DMS 273 (cell line): ENCODE measurements around the gene UGT2B10.
"Not testable (repeated sequence)": the region's sequence is repeated elsewhere in the genome, so short reads cannot be mapped to it uniquely, and the experiment has no call there.

Experiments used
- DNase-seq: peaks from one replicate; lab custom pipeline; 2025; ENCODE audit not compliant: unreplicated experiment; lab: John Stamatoyannopoulos, UW

UGT2B10 gene

DNA sequence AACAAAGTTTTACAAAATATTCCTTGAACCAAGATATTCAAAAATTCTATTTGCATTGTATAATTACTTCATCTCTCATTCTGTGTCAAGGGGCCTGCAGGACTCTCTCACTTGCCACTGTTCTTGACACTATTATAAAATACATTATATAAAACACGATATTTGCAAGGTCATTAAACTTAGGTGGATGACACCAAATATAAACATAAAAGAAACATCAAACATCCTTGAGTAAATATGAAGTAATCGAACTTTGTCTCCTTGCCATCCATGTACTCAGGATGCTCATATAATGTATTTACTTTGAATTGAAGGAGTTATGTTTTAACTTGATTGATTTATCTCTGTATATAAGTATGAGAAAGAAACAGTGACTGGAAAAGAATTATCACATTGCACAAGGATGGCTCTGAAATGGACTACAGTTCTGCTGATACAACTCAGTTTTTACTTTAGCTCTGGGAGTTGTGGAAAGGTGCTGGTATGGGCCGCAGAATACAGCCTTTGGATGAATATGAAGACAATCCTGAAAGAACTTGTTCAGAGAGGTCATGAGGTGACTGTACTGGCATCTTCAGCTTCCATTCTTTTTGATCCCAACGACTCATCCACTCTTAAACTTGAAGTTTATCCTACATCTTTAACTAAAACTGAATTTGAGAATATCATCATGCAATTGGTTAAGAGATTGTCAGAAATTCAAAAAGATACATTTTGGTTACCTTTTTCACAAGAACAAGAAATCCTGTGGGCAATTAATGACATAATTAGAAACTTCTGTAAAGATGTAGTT lies at the start of gene UGT2B10:
Gene UGT2B10 (plus strand): TSS at position 378 of the 793 bp plus-strand sequence. CDS start 26 bp downstream, at position 404.
- not testable (repeated sequence) for DNase-seq

- DNase-seq = not testable (repeated sequence)
These were observed 44.0 kb upstream of the UGT2B10 start for GRCh38 chr4:68771836-68772235.

GRCh38 chr4:68773699-68774098 lies 42.1 kb upstream of the UGT2B10 start:
- no peak for DNase-seq

- no peak for DNase-seq
These were observed 35.6 kb upstream of the UGT2B10 start for GRCh38 chr4:68780232-68780631.

GRCh38 chr4:68797048-68797447 lies 18.7 kb upstream of the UGT2B10 start:
- DNase-seq = no peak

- DNase-seq = no peak
These were observed 18.2 kb upstream of the UGT2B10 start for GRCh38 chr4:68797618-68798017.

DNA sequence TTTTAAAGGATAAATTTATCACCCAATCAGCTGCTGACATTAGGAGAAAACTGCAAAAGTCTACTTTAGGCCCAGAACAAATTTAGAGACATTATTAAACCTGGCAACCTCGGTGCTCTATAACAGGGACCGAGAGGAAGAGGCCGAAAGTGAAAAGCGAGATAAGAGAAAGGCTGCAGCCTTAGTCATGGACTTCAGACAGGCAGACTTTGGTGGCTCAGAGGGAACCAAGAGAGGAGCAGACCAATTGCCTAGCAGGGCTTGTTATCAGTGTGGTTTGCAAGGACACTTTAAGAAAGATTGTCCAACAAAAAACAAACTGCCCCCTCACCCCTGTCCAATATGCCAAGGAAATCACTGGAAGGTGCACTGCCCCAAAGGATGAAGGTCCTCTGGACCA lies 12.8 kb upstream of the UGT2B10 start:
- no peak for DNase-seq

- no peak for DNase-seq
These were observed 7.7 kb upstream of the UGT2B10 start for GRCh38 chr4:68808060-68808459.

DNA sequence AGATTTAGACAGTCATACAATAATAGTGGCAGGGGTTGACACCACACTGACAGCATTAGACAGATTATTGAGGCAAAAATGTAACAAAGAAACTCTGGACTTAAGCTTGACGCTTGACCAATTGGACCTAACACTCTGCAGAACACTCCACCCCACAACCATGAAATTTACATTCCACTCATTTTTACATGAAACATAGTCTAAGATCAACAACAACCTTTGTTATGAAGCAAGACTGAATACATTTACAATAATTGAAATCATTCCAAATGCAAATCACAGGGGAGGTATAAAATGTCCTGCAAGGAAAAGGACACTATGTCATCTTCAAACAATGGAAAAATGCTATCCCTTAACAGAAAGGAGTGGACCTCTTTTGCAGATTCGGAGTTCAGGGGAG lies 4.9 kb upstream of the UGT2B10 start:
- DNase-seq = no peak

DNA sequence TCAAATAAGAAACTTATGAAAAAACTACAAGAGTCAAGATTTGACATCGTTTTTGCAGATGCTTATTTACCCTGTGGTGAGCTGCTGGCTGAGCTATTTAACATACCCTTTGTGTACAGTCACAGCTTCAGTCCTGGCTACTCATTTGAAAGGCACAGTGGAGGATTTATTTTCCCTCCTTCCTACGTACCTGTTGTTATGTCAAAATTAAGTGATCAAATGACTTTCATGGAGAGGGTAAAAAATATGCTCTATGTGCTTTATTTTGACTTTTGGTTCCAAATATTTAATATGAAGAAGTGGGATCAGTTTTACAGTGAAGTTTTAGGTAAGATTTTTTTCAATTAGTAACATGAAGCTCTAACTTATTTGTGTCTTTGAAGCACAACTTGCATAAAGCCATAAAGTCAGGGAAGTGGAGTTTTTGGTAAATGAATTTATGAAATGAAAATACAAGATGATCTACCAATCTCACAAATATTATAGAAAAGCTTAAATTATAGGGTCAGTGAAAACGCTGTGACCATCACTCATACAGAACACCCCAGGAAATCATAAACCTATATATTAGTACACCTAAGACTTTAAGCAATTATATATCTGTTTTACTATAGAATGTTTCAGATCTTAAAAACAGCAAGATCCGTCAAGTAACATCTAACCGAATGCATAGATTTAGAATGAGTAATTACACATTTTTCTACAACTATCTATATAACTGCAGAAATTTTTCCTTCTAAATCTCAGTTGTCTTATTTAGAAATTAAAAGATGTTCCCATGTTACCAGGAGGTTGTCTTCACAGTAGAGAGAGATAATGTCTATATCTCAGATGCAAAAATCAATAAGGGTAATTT lies 844 bp downstream of the UGT2B10 start:
- DNase-seq = not testable (repeated sequence)

- no peak for DNase-seq
These were observed 1.6 kb downstream of the UGT2B10 start for GRCh38 chr4:68817386-68817785.

- not testable (repeated sequence) for DNase-seq
These were observed 2.3 kb downstream of the UGT2B10 start for GRCh38 chr4:68818030-68818462.

DNA sequence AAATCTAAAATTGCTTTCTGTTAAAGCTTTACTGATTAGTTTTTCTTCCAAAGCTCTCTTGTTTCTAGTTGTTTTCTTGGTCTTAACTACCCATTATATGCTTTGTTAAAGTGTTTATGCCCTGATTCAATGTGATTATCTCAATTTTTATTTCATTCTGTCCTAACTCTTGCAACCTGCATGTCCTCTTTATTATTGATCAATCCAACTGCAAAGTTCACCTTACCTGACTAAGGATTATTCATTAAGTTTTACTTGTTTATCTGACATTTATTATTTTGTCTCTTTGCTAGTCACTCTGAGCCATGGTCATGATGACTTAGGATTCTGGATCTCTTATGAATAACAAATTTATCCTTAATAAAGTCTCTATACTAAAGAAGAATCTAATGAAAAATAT lies 15.8 kb downstream of the UGT2B10 start:
- no peak for DNase-seq

- no peak for DNase-seq
These were observed 34.5 kb downstream of the UGT2B10 start for GRCh38 chr4:68850293-68850692.

GRCh38 chr4:68855771-68856170 lies 40.0 kb downstream of the UGT2B10 start:
- DNase-seq = no peak

GRCh38 chr4:68858039-68858438 lies 42.2 kb downstream of the UGT2B10 start:
- DNase-seq = no peak

DNA sequence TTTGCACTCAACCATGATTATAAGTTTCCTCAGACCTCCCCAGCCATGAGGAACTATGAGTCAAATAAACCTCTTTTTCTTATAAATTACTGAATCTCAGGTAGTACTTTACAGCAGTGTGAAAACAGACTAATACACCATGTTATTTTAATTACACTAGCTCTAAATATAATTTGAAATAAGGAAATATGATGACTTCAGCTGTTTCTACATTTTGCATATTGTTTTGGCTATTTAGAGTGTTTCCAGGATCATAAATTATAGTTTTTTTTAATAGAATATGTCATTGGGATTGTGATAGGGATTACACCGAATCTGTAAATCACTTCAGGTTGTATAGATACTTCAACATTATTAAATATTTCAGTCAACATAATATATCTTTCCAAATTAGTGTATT lies 43.9 kb downstream of the UGT2B10 start:
- no peak for DNase-seq

DNA sequence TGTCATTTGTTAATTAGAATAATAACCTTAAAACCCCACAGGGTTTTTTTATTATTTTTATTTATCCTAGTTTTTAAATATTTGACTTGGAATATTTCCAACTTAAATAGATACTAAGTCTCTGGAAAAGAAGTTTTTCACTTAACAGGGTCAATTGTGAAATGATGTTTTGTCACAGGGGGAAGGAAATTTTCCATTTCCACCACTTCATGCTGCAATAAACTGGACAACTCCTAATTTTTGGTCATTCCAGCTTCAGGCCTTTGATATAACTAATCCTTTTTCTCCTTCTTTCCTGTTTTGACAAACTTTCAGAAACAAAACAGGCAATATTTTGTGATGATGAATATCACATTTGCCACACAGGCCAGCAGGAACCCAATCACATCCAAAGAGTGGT lies 45.3 kb downstream of the UGT2B10 start:
- no peak for DNase-seq

DNA sequence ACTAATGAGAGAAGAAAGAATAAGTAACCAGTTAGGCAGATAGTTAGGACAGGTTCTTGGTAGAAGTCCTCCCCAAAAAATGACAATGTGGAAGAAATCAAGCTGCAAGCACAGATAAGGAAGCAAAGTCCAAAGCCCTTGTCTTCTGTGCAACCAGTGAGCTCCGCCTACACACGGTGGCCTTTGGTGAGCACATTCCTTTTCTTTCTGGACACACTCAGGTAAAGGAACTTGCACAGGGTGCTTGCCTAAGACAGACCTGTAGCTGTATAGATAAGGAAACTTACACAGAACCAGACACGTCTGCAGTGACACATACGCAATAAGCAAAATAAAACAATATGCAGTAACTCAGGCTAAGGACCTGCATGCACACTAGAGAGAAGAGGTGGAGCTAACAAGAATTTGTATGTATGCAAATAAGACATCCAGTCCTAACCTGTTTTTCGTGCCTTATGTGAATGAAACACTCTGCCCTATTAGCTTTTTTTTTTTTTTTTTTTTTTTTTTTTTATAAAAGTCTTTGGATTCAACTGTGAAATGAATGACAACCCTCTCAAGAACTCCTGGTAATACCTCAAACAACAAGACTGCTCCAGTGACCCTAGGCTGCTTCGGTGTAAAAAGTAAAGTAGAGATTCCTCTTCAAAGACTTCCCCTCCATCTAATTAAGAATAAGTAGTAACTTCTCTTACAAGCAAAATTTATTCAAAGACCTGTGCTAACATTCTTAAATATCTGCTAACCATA lies 48.8 kb downstream of the UGT2B10 start:
- no peak for DNase-seq

DNA sequence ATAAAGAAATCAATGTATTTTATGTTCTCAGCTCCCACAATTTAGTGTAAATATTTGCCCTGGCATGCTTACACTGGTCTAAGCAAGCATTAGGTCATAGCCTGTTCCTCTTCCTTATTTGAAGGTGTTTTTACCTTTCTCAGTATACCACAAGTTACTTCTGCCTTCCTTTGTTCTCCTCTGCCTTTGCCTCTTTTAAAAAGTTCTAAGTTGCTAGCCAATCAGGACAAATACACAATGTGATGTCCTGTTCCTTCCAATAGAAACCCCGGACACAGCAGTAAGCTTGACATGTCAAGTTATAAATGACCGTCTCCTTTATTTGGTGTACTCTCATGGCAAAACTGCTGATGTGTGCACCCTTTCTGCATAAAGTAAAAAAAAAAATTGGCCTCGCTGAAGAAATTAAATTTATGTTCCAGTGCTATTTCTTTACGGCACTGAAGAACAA lies 49.4 kb downstream of the UGT2B10 start:
- no peak for DNase-seq

GRCh38 chr4:68865760-68866159 lies 50.0 kb downstream of the UGT2B10 start:
- no peak for DNase-seq
